NCI-H748 (cell line): Measurements from ENCODE around the gene FAM171A1.
"Not testable (repeated sequence)": the region's sequence is repeated elsewhere in the genome, so short reads cannot be mapped to it uniquely, and the experiment has no call there.

Source experiments
- DNase-seq: peaks from one replicate; lab custom pipeline; 2025; ENCODE audit not compliant: unreplicated experiment; lab: John Stamatoyannopoulos, UW

FAM171A1 gene

DNA sequence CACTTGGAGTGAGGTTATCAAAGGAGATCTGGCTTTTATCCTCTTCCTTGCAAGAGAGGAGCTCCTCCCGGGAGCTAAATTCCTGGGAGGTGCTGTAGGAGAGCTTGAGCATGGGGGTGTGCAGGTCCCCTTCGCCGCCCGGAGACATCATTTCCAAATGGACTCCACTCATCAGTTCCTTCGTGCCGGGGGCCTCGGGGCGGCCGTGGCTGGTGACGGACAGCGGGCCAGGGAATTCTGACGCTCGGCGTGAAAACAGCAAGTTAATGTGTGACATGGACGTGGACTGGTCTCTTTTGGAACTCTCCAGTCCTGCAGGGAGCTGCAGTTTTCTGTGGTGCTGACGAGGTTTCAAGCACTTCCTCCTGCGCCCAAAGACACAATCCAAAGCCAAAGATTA is 156.9 kb downstream of the FAM171A1 start:
- no peak for DNase-seq

DNA sequence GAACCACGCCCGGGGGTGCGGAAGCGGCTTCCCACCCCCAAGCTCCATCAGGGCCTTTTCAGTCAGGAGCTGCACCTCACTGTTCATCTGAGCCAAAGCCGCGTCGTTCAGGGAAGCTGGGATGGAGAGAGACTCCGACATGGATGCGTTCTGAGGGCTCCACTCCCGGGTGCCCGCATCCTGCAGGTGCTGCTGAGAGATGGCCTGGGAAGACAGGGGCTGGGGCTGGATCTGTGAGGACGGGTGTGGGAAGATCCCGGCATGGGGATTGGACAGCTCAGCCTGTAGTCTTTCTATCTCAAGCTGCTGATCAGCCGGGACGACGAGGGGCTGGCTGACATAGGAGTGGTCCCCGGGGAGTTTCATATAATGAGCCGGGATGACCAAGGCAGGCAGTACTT is 157.6 kb downstream of the FAM171A1 start:
- no peak for DNase-seq

DNA sequence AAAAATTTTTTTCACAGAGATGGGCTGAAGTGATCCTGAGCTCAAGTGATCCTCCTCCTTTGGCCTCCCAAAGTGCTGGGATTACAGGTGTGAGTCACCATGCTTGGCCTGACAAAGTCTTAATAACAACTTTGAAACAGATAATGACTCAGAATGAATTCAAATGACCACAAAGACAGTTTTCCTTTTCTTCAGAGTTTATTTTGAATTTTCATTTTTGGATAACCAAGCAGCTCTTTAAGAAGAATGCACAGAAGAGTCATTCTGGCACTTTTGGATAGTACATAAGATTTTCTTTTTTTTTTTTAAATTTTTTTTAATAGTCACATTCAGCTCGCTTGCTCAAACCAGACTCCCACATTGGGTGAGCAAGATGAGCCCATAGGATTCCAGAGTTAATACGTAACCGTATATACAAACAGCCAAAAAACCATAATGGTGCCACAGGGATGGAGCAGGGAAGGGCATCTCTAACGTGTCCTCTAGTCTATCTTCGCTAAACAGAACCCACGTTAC is 159.6 kb downstream of the FAM171A1 start:
- no peak for DNase-seq

DNA sequence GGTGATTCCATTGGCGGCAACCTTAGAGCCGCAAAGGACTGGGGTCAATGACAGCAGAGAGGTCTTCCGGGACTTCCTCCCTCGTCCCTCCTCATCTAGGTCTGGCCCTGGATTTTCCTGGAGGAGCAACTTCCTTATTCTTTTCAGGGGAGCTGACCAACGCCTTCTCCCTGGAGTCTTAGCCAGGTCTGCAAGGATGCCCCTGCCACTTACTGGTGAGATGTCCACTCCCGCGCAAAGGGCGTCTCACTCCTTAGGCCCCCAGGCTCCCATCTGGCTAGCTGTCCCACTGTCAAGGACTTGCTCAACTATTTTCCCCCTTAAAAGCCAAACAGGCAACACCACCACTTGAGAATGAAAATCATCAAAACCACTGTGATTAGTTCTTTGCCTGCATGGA is 160.6 kb downstream of the FAM171A1 start:
- DNase-seq = no peak

DNA sequence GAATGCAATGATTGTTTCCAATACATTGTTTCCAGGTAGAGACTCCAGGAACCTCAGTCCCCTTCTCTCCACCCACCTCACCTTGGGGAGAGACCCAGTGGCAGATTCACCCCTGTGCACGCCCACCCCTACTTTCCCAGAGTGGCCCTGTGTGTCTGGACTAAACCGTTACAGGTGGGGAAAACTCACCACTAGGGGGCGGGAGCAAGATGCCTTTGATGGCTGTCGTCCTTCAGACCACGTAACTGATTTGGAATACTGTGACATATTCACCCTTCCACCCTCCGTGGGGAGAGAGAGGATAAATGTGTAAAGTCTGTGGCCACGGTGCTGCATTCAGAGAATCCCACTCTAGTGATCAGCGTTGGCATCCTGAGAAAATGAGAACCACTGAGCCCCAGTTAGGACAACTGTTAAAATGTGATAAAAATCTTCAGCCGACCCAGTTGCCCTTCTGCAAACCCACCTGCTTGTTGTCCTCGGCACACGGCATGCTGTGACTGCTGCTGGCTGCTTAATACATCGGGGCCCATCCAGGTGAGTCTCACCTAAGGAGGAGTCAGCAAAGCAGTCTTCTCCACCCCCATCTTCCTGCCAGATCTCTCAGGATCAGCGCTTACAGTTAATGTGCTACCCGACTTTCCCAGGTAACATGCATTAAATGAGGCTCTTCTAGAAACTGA is 161.1 kb downstream of the FAM171A1 start:
- peak; percentile 80 for DNase-seq

DNA sequence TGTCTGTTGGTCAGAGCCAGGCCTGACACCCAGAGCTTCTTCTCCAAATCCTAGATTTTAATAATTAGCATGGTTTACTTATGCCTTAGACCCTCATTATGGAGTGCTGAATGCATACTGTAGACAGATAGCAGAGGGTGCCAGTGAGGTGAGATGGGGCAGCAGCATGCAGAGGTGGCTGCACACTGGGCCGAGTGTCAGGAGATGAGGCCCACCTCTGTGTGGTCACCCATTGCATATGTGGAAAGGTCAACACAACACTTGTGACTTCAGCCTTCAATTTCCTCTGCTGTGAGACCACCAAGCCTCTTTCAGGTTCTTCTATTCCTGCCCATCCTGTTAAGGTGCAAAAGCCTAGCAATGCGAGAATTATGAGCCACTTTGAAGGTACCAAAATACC is 162.9 kb downstream of the FAM171A1 start:
- no peak for DNase-seq

DNA sequence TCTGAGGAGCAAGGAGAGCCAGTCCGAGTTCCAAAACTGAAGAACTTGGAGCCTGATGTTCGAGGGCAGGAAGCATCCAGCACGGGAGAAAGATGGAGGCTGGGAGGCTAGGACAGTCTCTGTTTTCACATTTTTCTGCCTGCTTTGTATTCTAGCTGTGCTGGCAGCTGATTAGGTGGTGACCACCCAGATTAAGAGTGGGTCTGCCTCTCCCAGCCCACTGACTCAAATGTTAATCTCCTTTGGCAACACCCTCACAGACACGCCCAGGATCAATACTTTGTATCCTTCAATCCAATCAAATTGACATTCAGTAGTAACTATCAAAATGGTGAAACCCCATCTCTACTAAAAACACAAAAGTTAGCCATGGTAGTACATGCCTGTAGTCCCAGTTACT is 163.7 kb downstream of the FAM171A1 start:
- not testable (repeated sequence) for DNase-seq

DNA sequence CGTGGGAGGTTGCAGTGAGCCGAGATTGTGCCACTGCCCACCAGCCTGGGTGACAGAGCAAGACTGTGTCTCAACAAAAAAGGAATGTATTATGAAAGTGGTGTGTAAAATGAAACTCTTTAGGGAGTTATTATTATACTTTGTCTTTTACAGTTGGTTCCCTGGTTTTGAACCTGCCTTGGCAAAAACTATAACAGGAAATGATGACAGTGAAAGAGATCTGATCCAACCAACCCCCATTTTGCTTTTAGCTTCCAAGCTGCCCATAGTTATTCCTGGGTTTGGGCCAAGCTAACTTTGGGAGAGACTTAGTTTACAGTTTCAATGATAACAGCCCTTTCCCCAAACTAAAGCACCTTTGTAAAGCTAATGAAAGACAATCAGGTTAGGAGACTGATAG is 168.4 kb downstream of the FAM171A1 start:
- DNase-seq = no peak

DNA sequence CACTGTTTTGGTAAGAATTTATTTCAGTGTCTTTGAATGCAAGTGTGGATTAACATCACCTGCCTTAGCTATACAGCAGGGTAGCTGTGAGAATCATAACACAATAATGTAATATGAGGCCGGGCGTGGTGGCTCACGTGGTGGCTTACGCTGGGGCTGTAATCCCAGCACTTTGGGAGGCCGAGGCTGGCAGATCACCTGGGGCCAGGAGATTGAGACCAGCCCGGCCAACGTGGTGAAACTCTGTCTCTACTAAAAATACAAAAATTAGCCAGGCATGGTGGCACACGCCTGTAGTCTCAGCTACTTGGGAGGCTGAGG is 168.8 kb downstream of the FAM171A1 start:
- not testable (repeated sequence) for DNase-seq

DNA sequence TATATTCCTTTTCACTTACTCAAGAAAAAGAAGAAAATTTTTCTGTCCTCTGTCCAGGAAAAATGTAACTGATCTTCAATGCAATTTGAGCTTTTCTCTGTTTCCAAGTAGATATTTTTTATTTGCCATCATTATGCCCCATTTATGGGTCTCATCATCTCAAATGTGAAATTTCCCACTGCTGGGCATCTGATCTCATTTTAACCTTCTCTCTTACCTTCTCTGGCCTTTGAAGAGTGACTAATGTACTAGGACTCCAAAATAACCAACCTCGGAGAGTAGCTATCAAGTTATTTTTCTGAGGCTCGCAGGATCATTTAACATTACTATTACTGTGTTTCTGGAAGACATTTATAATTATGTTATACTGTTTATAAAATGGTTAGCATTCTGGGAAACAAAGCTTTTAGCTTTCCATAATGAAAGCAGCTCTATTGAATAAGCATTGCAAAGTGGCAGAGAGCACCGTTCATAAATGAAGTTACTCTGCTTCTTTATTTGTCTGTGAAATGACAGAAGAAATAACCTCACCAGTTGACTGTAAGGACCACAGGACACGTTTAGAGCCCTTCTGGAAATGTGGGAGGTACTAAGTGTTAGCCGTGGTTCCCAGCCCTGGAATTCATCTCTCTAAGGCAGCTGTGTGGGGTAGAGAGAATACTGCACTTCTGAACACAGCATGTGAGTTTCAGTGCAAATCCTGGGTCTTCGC is 169.3 kb downstream of the FAM171A1 start:
- DNase-seq = no peak

DNA sequence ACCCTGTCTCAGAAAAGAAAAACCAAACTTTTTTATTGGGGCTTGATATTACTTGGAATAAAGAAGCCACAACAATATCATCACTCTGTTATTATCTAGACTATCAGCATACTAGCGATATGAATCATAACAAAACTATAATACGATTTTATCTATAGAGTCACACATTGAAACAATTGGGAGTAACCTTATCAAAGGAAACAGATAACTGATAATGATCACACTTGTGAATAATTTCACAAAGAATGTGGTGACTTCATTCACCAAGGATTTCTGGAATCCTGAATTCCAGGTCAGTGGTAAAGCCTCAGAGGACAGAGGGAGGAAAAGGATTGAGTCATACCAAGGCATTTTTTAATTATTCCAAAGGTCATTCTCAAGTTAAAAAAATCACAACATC is 170.5 kb downstream of the FAM171A1 start:
- DNase-seq = no peak

DNA sequence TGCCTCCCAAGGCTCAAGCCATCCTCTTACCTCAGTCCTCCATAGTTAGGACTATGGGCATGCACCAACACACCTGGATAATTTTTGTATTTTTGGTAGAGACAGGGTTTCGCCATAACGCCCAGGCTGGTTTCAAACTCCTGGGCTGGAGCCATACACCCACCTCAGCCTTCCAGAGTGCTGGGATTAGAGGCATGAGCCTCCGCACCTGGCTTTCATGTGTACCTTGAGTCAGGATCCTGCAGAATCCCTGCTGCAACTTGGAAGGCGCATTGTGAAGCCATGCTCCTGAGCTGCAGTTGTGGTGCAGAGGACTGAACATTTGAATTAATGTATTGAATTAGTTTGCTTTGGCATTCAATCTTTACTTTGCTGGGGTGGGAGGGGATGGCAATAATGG is 173.2 kb downstream of the FAM171A1 start:
- no peak for DNase-seq

DNA sequence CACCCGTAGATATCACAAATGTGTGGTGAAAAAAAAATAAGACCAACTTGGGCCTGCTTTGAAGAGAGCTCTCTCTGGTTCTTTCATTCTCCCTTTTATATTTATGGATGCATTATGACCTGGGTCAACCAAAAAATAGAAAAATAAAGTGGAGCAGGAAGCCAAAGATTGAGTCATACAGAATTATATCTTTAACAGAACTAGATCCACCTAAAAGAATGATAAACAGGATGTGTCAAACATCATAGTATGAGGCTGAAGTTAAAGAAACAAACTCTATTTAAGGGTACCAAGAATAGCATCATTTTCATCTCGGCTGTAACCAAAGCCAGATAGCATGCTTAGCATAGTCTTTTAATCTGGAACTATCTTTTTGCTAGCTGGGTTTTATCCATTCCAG is 173.8 kb downstream of the FAM171A1 start:
- DNase-seq = no peak

DNA sequence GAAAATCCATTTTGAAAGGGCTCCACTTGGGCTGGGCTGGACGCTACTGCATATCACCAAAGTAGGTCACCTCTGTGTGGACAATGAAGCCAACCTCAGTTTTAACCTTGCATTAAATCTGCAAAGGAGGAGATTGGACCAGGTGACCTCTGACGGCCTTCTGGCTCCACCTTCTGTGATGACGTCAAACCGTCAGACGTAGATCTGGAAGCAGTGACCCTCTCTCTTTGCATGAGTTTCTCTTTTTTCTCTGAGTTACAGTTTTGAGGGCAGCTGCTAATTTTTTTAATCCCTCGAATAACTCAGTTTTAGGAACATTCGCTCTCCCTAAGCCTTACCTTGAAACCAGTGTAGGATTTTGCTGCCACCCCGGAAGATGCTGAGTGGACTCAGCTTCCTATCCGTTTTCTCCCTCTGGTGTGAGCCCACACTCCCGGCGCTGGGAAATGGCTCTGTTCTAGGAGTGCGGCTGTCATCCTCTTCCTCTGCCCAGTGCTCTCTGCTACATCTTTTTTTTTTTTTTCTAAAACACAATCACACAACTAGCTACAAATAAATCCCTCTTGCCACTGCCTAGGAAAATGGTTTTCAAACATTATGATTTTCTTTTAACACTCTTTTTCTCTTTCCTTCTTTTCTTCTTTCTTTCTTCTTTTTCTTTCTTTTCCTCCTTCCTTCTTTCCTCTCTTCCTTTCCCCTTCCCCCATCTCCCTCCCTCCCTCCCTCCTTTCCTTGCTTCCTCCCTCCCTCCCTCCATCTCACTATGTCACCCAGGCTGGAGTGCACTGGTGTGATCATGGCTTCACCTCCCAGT is 174.9 kb downstream of the FAM171A1 start:
- no peak for DNase-seq

DNA sequence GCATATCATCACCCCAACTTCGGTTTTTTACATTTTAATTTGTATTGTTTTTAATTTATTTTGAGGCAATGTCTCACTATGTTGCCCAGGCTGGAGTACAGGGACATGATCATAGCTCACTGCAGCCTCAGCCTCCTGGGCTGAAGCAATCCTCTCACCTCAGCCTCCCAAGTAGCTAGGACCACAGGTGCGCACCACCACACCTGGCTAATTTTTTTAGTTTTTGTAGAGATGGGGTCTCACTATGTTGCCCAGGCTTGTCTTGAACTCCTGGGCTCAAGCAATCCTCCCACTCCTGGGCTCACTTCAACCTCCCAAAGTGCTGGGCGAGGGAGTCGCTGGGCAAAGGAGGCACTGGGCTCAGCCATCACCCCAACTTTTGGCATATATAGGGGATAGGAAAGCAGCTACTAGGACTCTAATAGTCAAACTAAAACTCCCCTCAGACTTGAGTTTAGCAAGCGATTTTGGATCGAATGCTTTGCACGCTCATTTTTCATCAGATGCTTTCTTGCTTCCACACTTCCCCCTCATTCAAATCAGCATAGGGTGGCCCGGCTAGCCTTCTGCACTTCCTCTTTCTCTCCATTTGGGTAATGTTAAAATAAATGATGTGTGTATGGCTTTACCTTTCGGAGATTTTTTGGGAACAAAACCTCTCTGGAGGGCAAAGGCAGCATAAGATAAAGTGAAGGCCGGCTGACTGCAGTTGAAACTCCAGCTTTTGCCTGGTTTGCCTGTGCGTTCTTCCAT is 181.8 kb downstream of the FAM171A1 start:
- DNase-seq = no peak

DNA sequence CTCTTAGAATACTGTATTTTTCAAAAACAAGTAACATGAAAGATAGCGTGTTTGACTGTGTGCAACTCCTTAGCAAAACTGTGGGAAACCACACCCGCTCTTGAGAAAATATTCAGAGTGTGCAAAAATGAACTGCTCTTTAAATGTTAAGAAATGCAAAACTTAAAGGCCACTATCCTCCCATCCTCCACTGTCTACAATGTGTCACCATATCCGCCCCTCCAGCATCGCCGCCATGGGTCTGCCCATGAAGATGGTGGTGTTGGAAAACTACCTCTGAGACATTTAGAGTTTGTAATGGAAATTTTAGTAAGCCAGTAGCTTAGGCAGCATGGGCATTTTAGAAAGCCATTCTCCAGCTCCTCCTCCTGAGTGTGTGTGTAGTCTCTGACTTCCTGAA is 182.5 kb downstream of the FAM171A1 start:
- DNase-seq = no peak

DNA sequence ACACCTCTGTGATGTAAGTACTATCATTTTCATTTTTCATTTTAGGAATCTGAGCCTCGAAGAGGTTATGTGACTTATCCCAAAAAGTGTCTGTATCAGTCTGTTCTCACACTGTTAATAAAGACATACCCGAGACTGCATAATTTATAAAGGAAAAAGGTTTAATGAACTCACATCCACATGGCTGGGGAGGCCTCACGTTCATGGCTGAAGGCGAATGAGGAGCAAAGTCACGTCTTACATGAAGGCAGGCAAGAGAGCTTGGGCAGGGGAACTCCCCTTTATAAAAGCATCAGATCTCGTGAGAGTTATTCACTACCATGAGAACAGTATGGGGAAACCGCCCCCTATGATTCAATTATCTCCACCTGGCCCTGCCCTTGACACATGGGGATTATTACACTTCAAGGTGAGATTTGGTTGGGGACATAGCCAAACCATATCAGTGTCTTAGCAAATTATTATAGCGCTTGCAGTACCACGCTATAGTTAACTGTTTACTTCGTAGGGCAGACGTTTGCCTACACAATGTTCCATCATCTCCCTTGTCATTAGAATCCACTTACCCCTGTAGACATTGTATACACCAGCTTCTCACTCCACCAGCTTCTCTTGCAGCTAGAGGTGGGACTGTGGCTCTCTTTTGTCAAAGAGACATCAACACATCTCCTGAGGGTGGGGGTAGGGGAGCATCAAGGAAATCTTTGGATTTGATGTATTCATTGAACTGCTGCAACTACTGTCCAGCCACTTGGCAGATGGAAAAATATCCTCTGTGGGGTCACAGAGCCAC is 187.2 kb downstream of the FAM171A1 start:
- DNase-seq = no peak

DNA sequence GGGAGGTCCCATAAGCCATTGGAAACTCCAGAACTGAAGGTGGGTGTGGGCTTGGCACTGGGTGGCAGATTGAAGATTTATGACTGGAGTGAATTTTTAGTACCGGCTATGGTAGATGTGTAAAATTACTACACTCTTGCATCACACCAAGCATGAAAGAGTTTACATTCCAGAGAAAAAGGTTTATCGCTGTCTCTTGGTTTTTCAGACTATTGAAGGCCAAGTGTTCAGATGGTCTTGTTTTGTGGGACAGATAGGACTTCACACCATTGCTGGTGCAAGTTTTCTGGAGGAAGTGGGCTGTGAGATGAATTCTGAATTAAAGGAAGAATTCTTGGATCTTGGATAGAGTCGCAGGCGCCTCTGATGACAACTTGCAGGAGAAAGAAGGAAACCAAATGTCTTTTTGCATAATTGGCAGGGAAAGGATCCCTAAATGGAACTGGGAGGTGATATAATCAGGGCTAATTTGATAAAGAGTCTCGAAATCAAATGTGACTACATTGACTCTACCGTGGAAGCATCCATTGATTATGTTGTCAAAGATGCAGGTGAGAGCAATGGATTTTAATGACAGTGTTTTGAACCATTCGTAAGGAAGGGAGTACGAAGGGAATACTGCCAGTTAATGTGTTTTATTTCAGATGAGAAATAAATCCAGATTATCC is 188.4 kb downstream of the FAM171A1 start:
- DNase-seq = no peak

DNA sequence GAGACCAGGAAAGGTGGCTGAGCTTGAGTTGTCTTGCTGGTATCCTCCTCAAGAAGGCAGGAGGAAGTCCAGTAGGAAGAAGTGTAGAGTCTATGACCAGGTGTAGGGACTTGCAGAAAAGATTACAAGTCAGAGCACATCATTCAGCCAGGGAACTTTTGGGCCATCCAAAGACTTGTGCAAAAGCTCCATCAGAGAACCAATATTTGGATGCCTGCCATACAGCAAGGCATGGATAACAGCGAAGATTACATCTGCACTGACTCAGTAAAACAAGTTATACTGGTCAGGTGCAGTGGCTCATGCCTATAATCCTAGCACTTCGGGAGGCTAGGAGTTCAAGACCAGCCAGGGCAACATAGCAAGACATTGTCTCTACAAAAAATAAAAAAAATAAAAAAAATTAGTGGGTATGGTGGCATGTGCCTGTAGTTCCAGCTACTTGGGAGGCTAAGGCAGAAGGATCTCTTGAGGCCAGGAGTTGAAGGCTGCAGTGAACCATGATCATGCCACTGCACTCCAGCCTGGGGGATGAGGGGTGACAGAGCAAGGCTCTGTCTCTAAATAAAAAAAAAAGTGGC is 189.4 kb downstream of the FAM171A1 start:
- no peak for DNase-seq

DNA sequence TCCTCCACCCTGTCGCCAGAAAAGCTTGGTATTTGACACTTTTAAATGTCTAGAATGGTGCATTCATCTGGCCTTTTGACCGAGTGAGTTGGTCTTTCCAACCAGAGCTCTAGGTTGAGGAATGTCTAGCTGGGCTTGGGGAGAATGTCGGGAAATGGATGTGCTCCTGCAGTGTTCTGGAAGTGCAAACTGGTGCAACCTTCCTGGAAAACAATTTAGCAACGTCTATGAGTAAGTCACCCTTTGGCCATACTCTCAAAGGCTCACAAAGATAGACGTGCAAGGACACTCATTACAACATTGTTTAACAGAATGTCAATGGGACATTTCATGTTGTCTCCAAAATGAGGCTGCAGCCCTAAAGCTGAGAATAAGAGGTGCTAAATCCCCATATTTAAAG is 190.4 kb downstream of the FAM171A1 start:
- no peak for DNase-seq
